Smooth muscle cell (in vitro differentiated cells): ENCODE measurements around the gene UPF1. TPM values are rescaled to one million over a fixed set of nuclear protein-coding genes. Genes with fewer than 3 reads are reported as not detected.

Source experiments
- DNase-seq: peaks from one replicate; lab custom pipeline; 2025; ENCODE audit not compliant: unreplicated experiment; lab: John Stamatoyannopoulos, UW
- H2AFZ ChIP-seq: fragments of 200-600 bp; sonication (generic); 2 replicates; pipeline ENCODE4 v1.6.0; 2016; ENCODE audit warnings: antibody characterized with exemption, low read depth, mild to moderate bottlenecking
- H3F3A ChIP-seq: fragments of 200-600 bp; sonication (generic); 2 replicates; pipeline ENCODE4 v1.6.0; 2017; ENCODE audit warnings: antibody characterized with exemption, low read depth
- H3K27ac ChIP-seq: fragments of 200-600 bp; sonication (generic); 2 replicates; pipeline ENCODE4 v1.5.1; 2016; ENCODE audit warnings: low read depth, mild to moderate bottlenecking
- H3K27me3 ChIP-seq: fragments of 200-600 bp; sonication (generic); 2 replicates; pipeline ENCODE4 v1.6.1; 2016; ENCODE audit warnings: low read depth, mild to moderate bottlenecking
- H3K36me3 ChIP-seq: fragments of 200-600 bp; sonication (generic); 2 replicates; pipeline ENCODE4 v1.5.1; 2016; ENCODE audit warnings: low read depth
- H3K4me1 ChIP-seq: fragments of 200-600 bp; sonication (generic); 2 replicates; pipeline ENCODE4 v1.5.1; 2016; ENCODE audit warnings: low read depth
- H3K4me2 ChIP-seq: fragments of 200-600 bp; sonication (generic); 2 replicates; pipeline ENCODE4 v1.6.0; 2016; ENCODE audit warnings: mild to moderate bottlenecking
- H3K4me3 ChIP-seq: fragments of 200-600 bp; sonication (generic); 2 replicates; pipeline ENCODE4 v1.5.1; 2016; ENCODE audit warnings: mild to moderate bottlenecking
- H3K79me2 ChIP-seq: fragments of 200-600 bp; sonication (generic); 2 replicates; pipeline ENCODE4 v1.6.0; 2016; ENCODE audit warnings: low read depth, mild to moderate bottlenecking
- H3K9ac ChIP-seq: fragments of 200-600 bp; sonication (generic); 2 replicates; pipeline ENCODE4 v1.6.0; 2016; ENCODE audit warnings: low read depth
- H3K9me3 ChIP-seq: fragments of 200-600 bp; sonication (generic); replicated peaks from 2 replicates; pipeline ENCODE4 v1.5.1; 2016; ENCODE audit warnings: low read depth
- H4K20me1 ChIP-seq: fragments of 200-600 bp; sonication (generic); 2 replicates; pipeline ENCODE4 v1.6.0; 2016; ENCODE audit warnings: low read depth
- WGBS: methylation state at CpG from one replicate; pipeline ENCODE4 v1.1.7; 2016; ENCODE audit warnings: low lambda C conversion rate; 5-methylcytosine and 5-hydroxymethylcytosine counted together
- polyA plus RNA-seq: library from polyadenylated mRNA; unstranded; fragments of >200 nt; fragmentation: Nextera tagmentation; extraction: Ambion mirVana; gene quantifications from 2 replicates; pipeline ENCODE4 v1.2.1, GENCODE V29; 2016
- total RNA-seq: library from RNA; depleted of rRNA; stranded (reverse); fragments of >200 nt; gene quantifications from 2 replicates; pipeline ENCODE4 v1.2.3, GENCODE V29; 2014
- TF ChIP-seq, protein P1 (sequence below): fragments of 200-600 bp; sonication (generic); IDR thresholded peaks from 2 replicates; pipeline ENCODE4 v1.5.1; 2017; ENCODE audit warnings: borderline replicate concordance, mild to moderate bottlenecking, antibody characterized with exemption; ENCODE audit not compliant: insufficient read depth, poor library complexity, severe bottlenecking

Gene UPF1
- total and polyA plus RNA-seq, 2 experiments from 2014 or later: 30.3 to 37.8 TPM

DNA sequence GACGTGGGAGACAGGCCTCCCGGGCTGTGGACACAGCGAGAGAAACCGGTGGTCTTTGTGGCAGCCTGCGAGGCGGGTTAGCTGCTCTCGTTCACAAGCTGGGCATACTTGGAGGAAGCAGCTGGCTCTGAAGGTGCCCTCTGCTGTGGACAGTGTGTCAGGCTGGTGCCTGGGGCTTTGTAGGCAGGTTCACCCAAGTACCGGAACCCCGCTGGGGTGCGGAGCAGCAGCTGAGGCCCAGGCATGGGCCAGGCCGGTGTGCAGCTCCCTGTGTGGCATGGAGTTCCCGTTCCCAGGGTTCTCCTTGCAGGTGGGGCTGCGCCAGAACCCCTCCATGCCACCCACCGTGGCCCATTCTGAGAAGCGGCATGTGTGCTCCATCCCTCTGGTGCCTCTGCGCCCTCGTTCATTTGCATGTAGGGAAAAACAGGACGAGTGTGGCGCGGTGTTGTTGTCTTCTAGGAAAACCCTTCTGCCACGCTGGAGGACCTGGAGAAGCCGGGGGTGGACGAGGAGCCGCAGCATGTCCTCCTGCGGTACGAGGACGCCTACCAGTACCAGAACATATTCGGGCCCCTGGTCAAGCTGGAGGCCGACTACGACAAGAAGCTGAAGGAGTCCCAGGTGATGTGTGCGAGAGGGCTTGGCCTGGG, 20.0 kb downstream of the UPF1 start:
- Histone ChIP-seq H3K27me3 (no peaks in the 10 kb centered on the region), H3K4me2 (no peak overlapping the region), H2AFZ (no peak overlapping the region), H3K36me3 (no peaks in the 10 kb centered on the region), H3F3A (peaks cover 18% of the 10 kb centered on the region), H3K9me3 (no peaks in the 10 kb centered on the region), H3K9ac (no peak overlapping the region), H3K79me2 (peaks cover 43% of the 10 kb centered on the region), H3K4me3 (no peak overlapping the region), H4K20me1 (peaks cover 90% of the 10 kb centered on the region), H3K27ac (no peak overlapping the region), H3K4me1 (no peaks in the 10 kb centered on the region)
- no peak for DNase-seq
- 99% methylated on average over 31 of the region's 31 CpGs for WGBS
- TF ChIP-seq, protein P1, sequence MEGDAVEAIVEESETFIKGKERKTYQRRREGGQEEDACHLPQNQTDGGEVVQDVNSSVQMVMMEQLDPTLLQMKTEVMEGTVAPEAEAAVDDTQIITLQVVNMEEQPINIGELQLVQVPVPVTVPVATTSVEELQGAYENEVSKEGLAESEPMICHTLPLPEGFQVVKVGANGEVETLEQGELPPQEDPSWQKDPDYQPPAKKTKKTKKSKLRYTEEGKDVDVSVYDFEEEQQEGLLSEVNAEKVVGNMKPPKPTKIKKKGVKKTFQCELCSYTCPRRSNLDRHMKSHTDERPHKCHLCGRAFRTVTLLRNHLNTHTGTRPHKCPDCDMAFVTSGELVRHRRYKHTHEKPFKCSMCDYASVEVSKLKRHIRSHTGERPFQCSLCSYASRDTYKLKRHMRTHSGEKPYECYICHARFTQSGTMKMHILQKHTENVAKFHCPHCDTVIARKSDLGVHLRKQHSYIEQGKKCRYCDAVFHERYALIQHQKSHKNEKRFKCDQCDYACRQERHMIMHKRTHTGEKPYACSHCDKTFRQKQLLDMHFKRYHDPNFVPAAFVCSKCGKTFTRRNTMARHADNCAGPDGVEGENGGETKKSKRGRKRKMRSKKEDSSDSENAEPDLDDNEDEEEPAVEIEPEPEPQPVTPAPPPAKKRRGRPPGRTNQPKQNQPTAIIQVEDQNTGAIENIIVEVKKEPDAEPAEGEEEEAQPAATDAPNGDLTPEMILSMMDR: no peak

DNA sequence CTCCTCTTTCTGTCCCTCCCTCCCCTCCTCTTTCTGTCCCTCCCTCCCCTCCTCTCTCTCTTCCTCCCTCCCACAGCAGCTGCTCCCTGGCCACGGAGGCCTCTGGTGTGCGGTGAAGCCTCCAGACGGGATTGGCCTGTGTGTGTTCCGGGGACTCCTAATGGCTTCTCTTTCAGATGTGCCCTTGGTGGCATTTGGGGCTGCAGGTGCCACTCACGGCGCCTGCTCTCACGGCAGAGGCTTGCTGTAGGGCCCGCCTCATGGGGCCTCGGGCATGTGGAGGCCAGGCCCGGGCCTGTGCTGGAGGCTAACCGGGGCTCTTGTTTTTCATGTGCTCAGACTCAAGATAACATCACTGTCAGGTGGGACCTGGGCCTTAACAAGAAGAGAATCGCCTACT, 20.9 kb downstream of the UPF1 start:
- Histone ChIP-seq H3K4me3 (no peak overlapping the region), H4K20me1 (peaks cover 88% of the 10 kb centered on the region), H3K27me3 (no peaks in the 10 kb centered on the region), H2AFZ (no peak overlapping the region), H3K9ac (no peak overlapping the region), H3K27ac (no peak overlapping the region), H3F3A (peaks cover 18% of the 10 kb centered on the region), H3K9me3 (no peaks in the 10 kb centered on the region), H3K79me2 (peaks cover 37% of the 10 kb centered on the region), H3K4me2 (no peak overlapping the region), H3K36me3 (no peaks in the 10 kb centered on the region), H3K4me1 (no peaks in the 10 kb centered on the region)
- 84% methylated on average over 10 of the region's 12 CpGs for WGBS
- no peak for DNase-seq
- TF ChIP-seq, protein P1: no peak

DNA sequence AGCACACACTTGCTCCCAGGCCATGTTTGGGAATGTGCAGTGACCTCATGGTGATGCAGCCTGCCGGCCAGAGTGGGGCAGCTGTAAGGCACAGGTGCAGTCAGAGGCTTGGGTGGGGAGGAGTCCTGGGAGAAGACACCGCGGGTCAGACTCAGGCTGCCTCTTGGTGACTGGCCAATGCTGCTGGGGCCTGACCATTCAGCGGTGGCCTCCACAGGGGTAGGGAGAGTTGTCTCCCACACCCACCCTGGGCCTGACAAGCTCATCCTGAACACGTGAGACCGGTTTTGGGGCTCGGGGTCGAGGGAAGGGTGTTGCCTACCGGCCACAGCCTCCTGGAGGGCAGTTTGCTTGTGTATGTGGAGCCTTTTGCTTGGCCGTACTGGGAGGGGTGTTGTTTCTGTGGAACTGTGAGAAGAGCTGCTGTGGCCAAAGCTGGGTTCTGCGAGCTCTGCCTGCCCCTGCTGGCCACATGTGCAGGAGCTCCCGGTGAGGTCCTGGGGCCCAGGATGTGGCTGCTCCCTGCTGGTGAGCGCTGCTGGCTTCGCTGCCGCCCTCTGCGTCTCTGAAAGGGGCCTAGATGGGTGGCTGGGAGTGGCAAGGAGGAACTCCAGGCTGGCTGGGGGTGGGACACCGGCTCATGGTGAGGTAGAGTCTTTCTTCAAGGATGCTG, 22.1 kb downstream of the UPF1 start:
- Histone ChIP-seq H3K9ac (no peak overlapping the region), H3K4me2 (no peak overlapping the region), H3K9me3 (no peaks in the 10 kb centered on the region), H3K27ac (no peak overlapping the region), H3K79me2 (peaks cover 27% of the 10 kb centered on the region), H3K27me3 (no peaks in the 10 kb centered on the region), H2AFZ (no peak overlapping the region), H3F3A (peaks cover 11% of the 10 kb centered on the region), H4K20me1 (peaks cover 76% of the 10 kb centered on the region), H3K4me1 (no peaks in the 10 kb centered on the region), H3K4me3 (no peak overlapping the region), H3K36me3 (no peaks in the 10 kb centered on the region)
- DNase-seq: no peak
- 94% methylated on average over 17 of the region's 17 CpGs for WGBS
- TF ChIP-seq, protein P1: no peak

DNA sequence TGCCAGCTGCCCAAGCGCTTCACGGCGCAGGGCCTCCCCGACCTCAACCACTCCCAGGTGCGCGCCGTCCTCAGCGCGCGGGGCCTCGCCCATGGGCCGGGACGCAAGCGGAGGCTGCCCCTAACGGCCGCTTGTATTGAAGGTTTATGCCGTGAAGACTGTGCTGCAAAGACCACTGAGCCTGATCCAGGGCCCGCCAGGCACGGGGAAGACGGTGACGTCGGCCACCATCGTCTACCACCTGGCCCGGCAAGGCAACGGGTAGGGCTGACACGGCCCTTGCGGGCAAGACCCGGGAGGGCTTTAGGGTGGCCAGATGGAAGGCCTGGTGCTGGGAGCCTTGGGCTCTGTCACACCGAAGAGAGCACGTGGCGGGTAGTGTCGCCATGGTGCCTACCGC, 23.2 kb downstream of the UPF1 start:
- Histone ChIP-seq H3K9me3 (no peaks in the 10 kb centered on the region), H3K27me3 (no peaks in the 10 kb centered on the region), H3K4me3 (no peak overlapping the region), H3F3A (peaks cover 5% of the 10 kb centered on the region), H4K20me1 (peaks cover 65% of the 10 kb centered on the region), H3K9ac (no peak overlapping the region), H3K36me3 (no peaks in the 10 kb centered on the region), H3K27ac (no peak overlapping the region), H3K79me2 (peaks cover 16% of the 10 kb centered on the region), H3K4me1 (no peaks in the 10 kb centered on the region), H3K4me2 (no peak overlapping the region), H2AFZ (no peak overlapping the region)
- WGBS: 98% methylated on average over 33 of the region's 33 CpGs
- TF ChIP-seq, protein P1: no peak
- DNase-seq: no peak
